A673 (cell line): ENCODE data around the gene TMCC1. TPM values are rescaled to one million over a fixed set of nuclear protein-coding genes. Genes with fewer than 3 reads are reported as not detected.

Experiments
- BruUV-seq: library from RNA; stranded (reverse); fragments of 400-500 nt; replicated peaks from 2 replicates; lab custom pipeline; 2021; lab: Mats Ljungman, UMichigan
- CTCF ChIA-PET: fragments of 300-600 bp; sonication (Branson Sonifier 250); formaldehyde crosslinking; loops from one replicate; lab custom pipeline; 2022; ENCODE audit warnings: antibody characterized with exemption; lab: Charles Lee
- POLR2A ChIA-PET: fragments of 300-600 bp; sonication (Branson Sonifier 250); formaldehyde crosslinking; loops from one replicate; lab custom pipeline; 2022; ENCODE audit warnings: antibody characterized with exemption; ENCODE audit not compliant: low non-redundant PET; lab: Charles Lee
- DNase-seq: peaks from one replicate; pipeline ENCODE4 v3.0.0-alpha.2; 2015; ENCODE audit warnings: low spot score
- H3K27ac ChIP-seq: fragments of 200-600 bp; sonication (generic); 2 replicates; pipeline ENCODE4 v1.5.1; 2016; ENCODE audit warnings: mixed run types, low read depth, mild to moderate bottlenecking, mixed read lengths, antibody characterized with exemption, low read length; ENCODE audit not compliant: poor library complexity, severe bottlenecking
- H3K27me3 ChIP-seq: fragments of 200-600 bp; sonication (generic); replicated peaks from 2 replicates; pipeline ENCODE4 v1.6.1; 2017; ENCODE audit warnings: mixed run types, low read depth, mild to moderate bottlenecking, mixed read lengths, antibody characterized with exemption, low read length; ENCODE audit not compliant: insufficient read depth, poor library complexity
- H3K36me3 ChIP-seq: fragments of 200-600 bp; sonication (generic); 2 replicates; pipeline ENCODE4 v1.6.1; 2016; ENCODE audit warnings: mixed run types, mild to moderate bottlenecking, mixed read lengths, antibody characterized with exemption, low read length; ENCODE audit not compliant: insufficient read depth, poor library complexity, severe bottlenecking
- H3K4me1 ChIP-seq: fragments of 200-600 bp; sonication (generic); 2 replicates; pipeline ENCODE4 v1.6.1; 2017; ENCODE audit warnings: mixed run types, mild to moderate bottlenecking, mixed read lengths, antibody characterized with exemption, low read length; ENCODE audit not compliant: insufficient read depth, poor library complexity, severe bottlenecking
- H3K4me3 ChIP-seq: fragments of 200-600 bp; sonication (generic); 2 replicates; pipeline ENCODE4 v1.5.1; 2016; ENCODE audit warnings: low read depth, mixed run types, mild to moderate bottlenecking, mixed read lengths, low read length; ENCODE audit not compliant: poor library complexity, severe bottlenecking
- H3K9me3 ChIP-seq: fragments of 200-600 bp; sonication (generic); 2 replicates; pipeline ENCODE4 v1.6.1; 2016; ENCODE audit warnings: mixed run types, low read depth, mild to moderate bottlenecking, mixed read lengths, antibody characterized with exemption, low read length; ENCODE audit not compliant: poor library complexity, severe bottlenecking
- EZH2 ChIP-seq: fragments of 200-600 bp; sonication (generic); IDR thresholded peaks from 2 replicates; pipeline ENCODE4 v1.6.1; 2017; ENCODE audit warnings: borderline replicate concordance, low read depth, mild to moderate bottlenecking, mixed read lengths, antibody characterized with exemption, low read length; ENCODE audit not compliant: poor library complexity, severe bottlenecking
- intact Hi-C: fragments of 100-400 bp; cut with micrococcal nuclease; formaldehyde crosslinking; loops from one replicate; pipeline ENCODE4 v1.10.0; 2022; ENCODE audit not compliant: unreplicated experiment
- total RNA-seq: library from RNA; stranded (reverse); gene quantifications from 2 replicates; pipeline ENCODE4 v1.2.3, GENCODE V29; 2021
- TF ChIP-seq, protein P1 (sequence below): fragments of 300-800, 200-600 bp; sonication (generic); conservative IDR thresholded peaks from 2 replicates; pipeline ENCODE4 v1.5.1; 2017; ENCODE audit warnings: low read depth, mild to moderate bottlenecking, antibody characterized with exemption, low read length, moderate library complexity, mixed read lengths

TMCC1 gene
- total RNA-seq, 1 experiment from 2014 or later: 29.4 TPM

DNA sequence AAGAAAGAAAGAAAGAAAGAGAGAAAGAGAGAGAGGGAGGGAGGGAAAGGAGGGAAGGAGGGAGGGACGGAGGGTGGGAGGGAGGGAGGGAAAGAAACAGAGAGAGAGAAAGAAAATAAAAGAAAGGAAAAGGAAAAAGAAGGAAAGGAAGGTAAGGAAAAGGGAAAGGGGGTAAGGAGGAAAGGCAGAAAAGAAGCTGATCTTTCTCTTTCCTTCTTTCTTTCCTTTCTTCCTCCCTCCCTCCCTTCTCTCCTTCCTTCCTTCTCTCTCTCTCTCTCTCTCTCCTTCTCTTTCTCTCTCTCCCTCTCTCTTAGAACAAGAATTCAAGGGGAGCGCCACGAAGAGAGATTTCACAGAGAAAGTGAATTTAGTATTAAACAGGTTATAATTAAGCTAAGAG, 25.8 kb upstream of the TMCC1 start:
- Histone ChIP-seq H3K4me1 (no peaks in the 10 kb centered on the region), H3K27me3 (no peaks in the 10 kb centered on the region), H3K36me3 (no peaks in the 10 kb centered on the region), H3K4me3 (no peak overlapping the region), H3K27ac (no peak overlapping the region), H3K9me3 (peaks cover 27% of the 10 kb centered on the region)
- intact Hi-C loops: no loop called here
- DNase-seq: no peak
- ChIA-PET POLR2A (interaction anchor here (0.6 kb wide), 1 partner anchor 25 kb away, joined by 7 read pairs; no protein-coding TSS in a partner anchor), CTCF (no interaction called here)
- no TSS peak for BruUV-seq
- TF ChIP-seq, protein P1, sequence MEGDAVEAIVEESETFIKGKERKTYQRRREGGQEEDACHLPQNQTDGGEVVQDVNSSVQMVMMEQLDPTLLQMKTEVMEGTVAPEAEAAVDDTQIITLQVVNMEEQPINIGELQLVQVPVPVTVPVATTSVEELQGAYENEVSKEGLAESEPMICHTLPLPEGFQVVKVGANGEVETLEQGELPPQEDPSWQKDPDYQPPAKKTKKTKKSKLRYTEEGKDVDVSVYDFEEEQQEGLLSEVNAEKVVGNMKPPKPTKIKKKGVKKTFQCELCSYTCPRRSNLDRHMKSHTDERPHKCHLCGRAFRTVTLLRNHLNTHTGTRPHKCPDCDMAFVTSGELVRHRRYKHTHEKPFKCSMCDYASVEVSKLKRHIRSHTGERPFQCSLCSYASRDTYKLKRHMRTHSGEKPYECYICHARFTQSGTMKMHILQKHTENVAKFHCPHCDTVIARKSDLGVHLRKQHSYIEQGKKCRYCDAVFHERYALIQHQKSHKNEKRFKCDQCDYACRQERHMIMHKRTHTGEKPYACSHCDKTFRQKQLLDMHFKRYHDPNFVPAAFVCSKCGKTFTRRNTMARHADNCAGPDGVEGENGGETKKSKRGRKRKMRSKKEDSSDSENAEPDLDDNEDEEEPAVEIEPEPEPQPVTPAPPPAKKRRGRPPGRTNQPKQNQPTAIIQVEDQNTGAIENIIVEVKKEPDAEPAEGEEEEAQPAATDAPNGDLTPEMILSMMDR: no peak
- TF ChIP-seq EZH2: no peak

DNA sequence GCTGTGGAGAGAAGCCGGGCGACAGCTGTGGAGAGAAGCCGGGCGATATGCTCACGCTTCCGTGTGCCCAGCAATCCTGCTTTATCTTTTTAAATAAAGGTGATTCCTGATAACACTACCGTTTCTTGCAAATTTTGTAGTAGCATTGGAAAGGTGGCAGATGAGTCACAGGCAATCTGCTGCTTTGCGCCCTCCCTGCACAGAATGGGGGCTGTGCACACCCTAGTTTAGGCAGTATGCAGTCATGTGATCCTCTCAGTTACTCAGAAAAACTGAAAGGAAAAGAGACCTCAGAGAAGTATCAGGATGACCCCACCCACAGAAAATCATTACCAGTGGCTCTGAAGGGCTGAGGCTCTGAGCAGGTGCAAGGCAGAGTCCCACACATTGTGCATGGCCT, 24.9 kb upstream of the TMCC1 start:
- Histone ChIP-seq H3K9me3 (peaks cover 27% of the 10 kb centered on the region), H3K36me3 (no peaks in the 10 kb centered on the region), H3K27ac (no peak overlapping the region), H3K27me3 (no peaks in the 10 kb centered on the region), H3K4me3 (no peak overlapping the region), H3K4me1 (no peaks in the 10 kb centered on the region)
- POLR2A ChIA-PET: no interaction called here
- CTCF ChIA-PET: no interaction called here
- TF ChIP-seq, protein P1: no peak
- no peak for TF ChIP-seq EZH2
- DNase-seq: no peak
- intact Hi-C loops: no loop called here
- BruUV-seq: no TSS peak

DNA sequence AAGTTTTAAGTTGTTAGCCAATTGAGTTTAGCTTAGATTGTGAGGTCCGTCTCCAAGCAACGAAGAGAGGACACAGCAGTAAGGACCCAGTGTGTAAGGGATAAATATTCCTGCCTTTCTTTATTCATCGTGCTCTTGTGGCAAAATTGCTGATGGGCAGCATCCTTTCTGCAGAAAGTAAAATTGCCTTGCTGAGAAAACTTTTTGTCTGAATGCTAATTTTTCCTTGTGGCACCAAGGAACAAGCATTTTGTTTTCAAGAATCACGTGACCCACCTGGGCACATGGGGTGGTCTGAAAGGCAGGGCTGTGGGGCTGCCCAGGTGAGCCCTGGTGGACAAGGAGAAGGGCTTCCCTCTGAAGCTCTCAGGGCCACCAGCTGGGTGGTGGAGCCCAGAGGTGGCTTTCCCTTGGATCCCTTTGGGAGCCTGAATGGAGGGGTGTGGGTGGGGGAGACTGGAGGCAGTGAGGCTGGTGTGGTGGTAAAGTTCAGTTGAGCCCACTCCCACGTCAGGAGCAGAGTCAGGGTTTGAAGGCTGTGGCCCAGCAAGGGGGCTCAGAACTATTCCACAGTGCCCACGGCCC, 24.0 kb upstream of the TMCC1 start:
- H3K4me1 ChIP-seq: no peaks in the 10 kb centered on the region
- no peak overlapping the region for H3K4me3 ChIP-seq
- BruUV-seq: no TSS peak
- H3K9me3 ChIP-seq: peaks cover 27% of the 10 kb centered on the region
- intact Hi-C loops: no loop called here
- no peaks in the 10 kb centered on the region for H3K36me3 ChIP-seq
- TF ChIP-seq, protein P1: no peak
- no peak for TF ChIP-seq EZH2
- no peaks in the 10 kb centered on the region for H3K27me3 ChIP-seq
- no peak overlapping the region for H3K27ac ChIP-seq
- ChIA-PET CTCF (no interaction called here), POLR2A (no interaction called here)
- no peak for DNase-seq
